GM10266 (cell line): Measurements from ENCODE around the gene GALNTL6.

Source experiments
- DNase-seq: peaks from one replicate; pipeline ENCODE4 v3.0.0; 2012; ENCODE audit errors: extremely low spot score
- TF ChIP-seq, protein P1 (sequence below): IDR thresholded peaks from 2 replicates; pipeline ENCODE4 v1.5.1; 2012; ENCODE audit warnings: mild to moderate bottlenecking, low read depth; ENCODE audit not compliant: control insufficient read depth, insufficient read depth; ENCODE audit errors: missing control alignments

The GALNTL6 gene

DNA sequence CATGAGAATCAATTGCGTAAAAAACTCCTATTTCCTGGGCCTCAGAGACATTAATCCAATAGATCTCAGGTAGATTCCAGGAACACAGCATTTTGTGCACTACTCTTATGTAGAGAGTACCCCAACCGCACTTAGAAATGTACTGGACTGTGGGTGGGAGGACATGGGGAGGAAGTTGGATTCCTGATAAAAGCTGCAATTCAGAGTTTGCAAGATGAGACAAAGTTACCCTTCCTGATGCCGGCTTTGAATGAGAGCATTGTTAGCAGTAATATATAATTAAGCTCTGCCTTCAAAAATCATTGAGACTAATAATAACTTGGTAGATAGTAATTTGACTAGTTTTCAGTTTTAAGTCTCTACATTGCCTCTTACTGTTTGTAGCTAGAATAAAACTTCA lies 1032.1 kb downstream of the GALNTL6 start:
- TF ChIP-seq, protein P1, sequence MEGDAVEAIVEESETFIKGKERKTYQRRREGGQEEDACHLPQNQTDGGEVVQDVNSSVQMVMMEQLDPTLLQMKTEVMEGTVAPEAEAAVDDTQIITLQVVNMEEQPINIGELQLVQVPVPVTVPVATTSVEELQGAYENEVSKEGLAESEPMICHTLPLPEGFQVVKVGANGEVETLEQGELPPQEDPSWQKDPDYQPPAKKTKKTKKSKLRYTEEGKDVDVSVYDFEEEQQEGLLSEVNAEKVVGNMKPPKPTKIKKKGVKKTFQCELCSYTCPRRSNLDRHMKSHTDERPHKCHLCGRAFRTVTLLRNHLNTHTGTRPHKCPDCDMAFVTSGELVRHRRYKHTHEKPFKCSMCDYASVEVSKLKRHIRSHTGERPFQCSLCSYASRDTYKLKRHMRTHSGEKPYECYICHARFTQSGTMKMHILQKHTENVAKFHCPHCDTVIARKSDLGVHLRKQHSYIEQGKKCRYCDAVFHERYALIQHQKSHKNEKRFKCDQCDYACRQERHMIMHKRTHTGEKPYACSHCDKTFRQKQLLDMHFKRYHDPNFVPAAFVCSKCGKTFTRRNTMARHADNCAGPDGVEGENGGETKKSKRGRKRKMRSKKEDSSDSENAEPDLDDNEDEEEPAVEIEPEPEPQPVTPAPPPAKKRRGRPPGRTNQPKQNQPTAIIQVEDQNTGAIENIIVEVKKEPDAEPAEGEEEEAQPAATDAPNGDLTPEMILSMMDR, result no peak
- no peak for DNase-seq

DNA sequence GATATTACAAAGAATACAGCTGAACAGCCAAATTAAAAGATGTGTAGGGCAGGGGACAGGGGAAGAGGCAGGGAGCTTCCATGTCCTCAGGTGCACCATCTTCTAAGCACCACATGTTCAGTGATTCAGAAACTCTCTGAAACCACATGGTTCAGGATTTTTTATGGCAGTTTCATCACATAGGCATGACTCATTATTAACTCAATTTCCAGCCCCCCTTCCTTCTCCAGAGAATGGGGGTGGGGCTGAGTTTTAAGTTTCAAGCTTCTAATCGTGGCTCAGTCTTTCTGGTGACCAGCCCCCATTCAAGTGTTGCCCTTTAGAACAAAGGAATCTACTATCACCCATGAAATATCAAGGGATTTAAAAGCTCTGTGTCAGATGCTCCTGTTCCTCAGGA lies 1037.6 kb downstream of the GALNTL6 start:
- no peak for DNase-seq
- TF ChIP-seq, protein P1, result no peak

DNA sequence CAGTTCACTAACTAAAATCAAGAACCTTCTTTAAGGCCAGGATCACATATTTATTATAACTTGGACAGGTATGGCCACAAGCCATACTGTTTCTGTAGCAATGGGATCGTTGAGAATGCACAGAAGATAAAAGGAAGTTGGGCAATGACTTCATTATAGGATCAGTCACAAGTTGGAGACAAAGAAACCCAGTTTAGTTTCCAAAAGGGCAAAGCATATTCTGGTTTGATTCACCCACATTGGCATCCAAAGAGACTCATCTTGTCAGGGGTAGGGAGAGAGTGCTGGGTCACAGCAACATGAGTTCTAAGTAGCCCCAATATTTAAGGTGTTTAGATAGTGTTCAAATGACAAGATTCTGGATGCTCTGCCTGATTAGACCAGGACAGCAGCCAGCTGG lies 1038.3 kb downstream of the GALNTL6 start:
- TF ChIP-seq, protein P1, result no peak
- DNase-seq, result no peak

DNA sequence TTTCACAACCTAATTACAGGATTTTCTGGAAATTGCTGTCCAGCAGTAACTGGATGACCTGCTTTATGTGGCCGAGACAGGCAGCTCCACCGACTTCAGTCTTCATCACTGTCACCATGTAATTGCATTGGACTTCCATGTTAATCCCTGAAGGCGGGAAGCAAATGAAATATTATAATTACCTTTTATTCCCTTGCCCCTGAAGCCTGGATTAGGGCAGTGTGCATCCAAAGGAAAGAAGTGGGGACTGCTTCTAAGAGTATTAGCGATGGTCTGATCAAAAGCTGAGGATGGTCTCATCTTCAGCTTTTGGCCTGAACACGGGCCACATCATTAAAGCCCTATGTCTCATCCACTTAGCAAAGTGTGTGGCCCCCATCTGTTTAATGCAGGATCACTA lies 1043.8 kb downstream of the GALNTL6 start:
- TF ChIP-seq, protein P1, result no peak
- DNase-seq, result no peak

DNA sequence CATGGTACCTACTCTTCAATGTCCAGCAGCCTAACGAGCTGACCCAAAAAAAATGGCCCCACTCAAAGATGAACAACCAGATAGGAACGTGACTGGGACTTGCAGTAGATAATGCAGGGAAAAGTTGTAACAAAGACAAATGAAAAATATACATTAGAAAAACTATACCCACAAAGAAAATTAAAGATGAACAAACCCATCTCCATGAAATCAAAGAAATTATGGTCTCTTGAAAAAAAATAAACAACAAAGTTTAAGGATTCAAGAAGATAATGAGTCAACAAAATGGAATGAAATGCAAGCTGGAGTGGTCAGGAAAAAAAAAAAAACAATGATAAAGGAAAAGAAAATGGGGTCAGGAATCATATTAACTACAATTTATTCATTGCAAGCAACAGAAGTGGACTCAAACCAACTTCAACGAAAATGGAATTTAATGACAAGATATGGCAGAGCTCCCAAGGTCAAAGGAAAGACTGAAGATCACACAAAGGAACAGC lies 1045.6 kb downstream of the GALNTL6 start:
- TF ChIP-seq, protein P1, result no peak

DNA sequence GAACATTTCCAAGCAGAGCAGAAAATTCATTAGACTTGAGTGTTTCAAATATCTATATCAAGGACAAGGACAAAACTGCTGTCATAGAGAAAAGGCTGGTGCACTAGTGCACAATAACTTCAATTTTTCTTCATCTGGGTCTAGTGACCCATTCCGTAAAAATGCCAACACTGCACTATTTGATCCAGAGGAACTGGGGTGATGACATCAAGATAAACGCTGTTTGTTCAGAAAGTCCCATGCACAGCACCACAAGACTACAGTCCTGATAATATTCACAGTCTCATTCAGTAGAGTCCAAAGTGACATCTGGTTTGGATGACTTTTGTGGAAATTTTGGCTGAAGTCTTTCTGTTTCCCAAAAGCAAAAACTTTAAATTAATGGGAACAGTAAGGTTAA lies 1051.9 kb downstream of the GALNTL6 start:
- DNase-seq, result no peak
- TF ChIP-seq, protein P1, result no peak

More for the DNA sequence above, 1045.6 kb downstream of the GALNTL6 start:
- DNase-seq, result no peak

DNA sequence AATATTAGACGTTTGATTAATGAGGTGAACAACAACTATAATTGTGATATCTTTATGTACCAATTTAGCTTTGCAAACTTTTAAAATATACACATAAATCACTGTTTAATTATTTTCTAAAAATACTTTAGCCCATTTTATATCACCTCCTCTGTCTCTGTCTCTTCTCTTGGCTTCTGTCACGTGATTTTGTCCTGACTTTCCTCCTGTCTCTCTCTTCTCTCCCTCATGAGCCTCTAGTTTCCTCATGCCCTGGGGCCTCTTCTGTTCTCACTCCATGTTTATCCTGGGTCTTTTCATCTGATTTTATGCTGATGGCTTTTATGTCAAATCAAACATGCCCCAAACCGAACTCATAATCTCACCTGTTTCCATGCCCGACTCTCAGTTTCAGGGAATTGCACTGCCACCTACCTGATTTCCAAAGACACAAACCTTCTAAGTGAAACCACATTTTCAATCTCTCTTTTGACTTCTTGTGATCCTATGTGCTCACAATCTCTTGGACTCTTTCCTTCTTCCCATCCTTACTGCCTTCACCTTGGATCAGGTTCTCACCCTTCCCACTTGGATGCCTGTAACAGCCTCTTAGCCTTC lies 1052.4 kb downstream of the GALNTL6 start:
- TF ChIP-seq, protein P1, result no peak
- no peak for DNase-seq
